ENCODE results near the gene PIPOX.

Gene PIPOX

GRCh38 chr17:29024316-29024952 is 18.5 kb upstream of the PIPOX start:
- H4K20me1 ChIP-seq (ENCODE audit: control insufficient read depth, insufficient read depth, low read depth, low read length) = no peaks in the 10 kb centered on the region

GRCh38 chr17:29031488-29031887 is 11.5 kb upstream of the PIPOX start:
- peaks cover 57% of the 10 kb centered on the region for H3K27me3 ChIP-seq (ENCODE audit: control insufficient read depth, low read length)
- H3K4me2 ChIP-seq (ENCODE audit: low read length) = no peak overlapping the region
- no peaks in the 10 kb centered on the region for H3K9me2 ChIP-seq (replicated peaks; ENCODE audit: control insufficient read depth, low read length)
- H4K20me1 ChIP-seq (ENCODE audit: control insufficient read depth, insufficient read depth, low read depth, low read length) = no peaks in the 10 kb centered on the region
- no peaks in the 10 kb centered on the region for H3K36me3 ChIP-seq (ENCODE audit: control insufficient read depth, low read length)
- no peak overlapping the region for H3K27ac ChIP-seq (ENCODE audit: low read depth, low read length)
- H3K4me1 ChIP-seq (ENCODE audit: control insufficient read depth, low read length) = no peaks in the 10 kb centered on the region
- peaks cover 22% of the 10 kb centered on the region for H3K9me3 ChIP-seq (ENCODE audit: control insufficient read depth, insufficient read depth, low read length)
- no peaks in the 10 kb centered on the region for H3K79me2 ChIP-seq (ENCODE audit: control insufficient read depth, low read length)
- no peak overlapping the region for H3K4me3 ChIP-seq (ENCODE audit: low read length)
- no peaks in the 10 kb centered on the region for H3F3A ChIP-seq (ENCODE audit: control insufficient read depth, insufficient read depth)
- no peak for TF ChIP-seq CTCF (IDR thresholded peaks at IDR 0.05; ENCODE audit: low read depth, low read length, poor library complexity, severe bottlenecking)
- TF ChIP-seq EZH2phosphoT487 (IDR thresholded peaks at IDR 0.05; ENCODE audit: borderline replicate concordance, low read length) = no peak

More at GRCh38 chr17:29024316-29024952, 18.5 kb upstream of the PIPOX start:
- peaks cover 28% of the 10 kb centered on the region for H3K27me3 ChIP-seq (ENCODE audit: control insufficient read depth, low read length)
- no peak overlapping the region for H3K4me3 ChIP-seq (ENCODE audit: low read length)
- H3K79me2 ChIP-seq (ENCODE audit: control insufficient read depth, low read length) = no peaks in the 10 kb centered on the region
- H3K4me1 ChIP-seq (ENCODE audit: control insufficient read depth, low read length) = peaks cover 9% of the 10 kb centered on the region
- no peaks in the 10 kb centered on the region for H3F3A ChIP-seq (ENCODE audit: control insufficient read depth, insufficient read depth)
- H3K36me3 ChIP-seq (ENCODE audit: control insufficient read depth, low read length) = no peaks in the 10 kb centered on the region
- H3K4me2 ChIP-seq (ENCODE audit: low read length) = no peak overlapping the region
- no peak overlapping the region for H3K27ac ChIP-seq (ENCODE audit: low read depth, low read length)
- no peaks in the 10 kb centered on the region for H3K9me3 ChIP-seq (ENCODE audit: control insufficient read depth, insufficient read depth, low read length)
- TF ChIP-seq EZH2phosphoT487 (IDR thresholded peaks at IDR 0.05; ENCODE audit: borderline replicate concordance, low read length) (no peak), CTCF (IDR thresholded peaks at IDR 0.05; ENCODE audit: low read depth, low read length, poor library complexity, severe bottlenecking) (no peak)
- no peaks in the 10 kb centered on the region for H3K9me2 ChIP-seq (replicated peaks; ENCODE audit: control insufficient read depth, low read length)

GRCh38 chr17:29032013-29032856 is 10.7 kb upstream of the PIPOX start:
- H3K9me2 ChIP-seq (replicated peaks; ENCODE audit: control insufficient read depth, low read length) = no peaks in the 10 kb centered on the region
- H3K4me3 ChIP-seq (ENCODE audit: low read length) = no peak overlapping the region
- TF ChIP-seq CTCF (IDR thresholded peaks at IDR 0.05; ENCODE audit: low read depth, low read length, poor library complexity, severe bottlenecking) = no peak
- TF ChIP-seq EZH2phosphoT487 (IDR thresholded peaks at IDR 0.05; ENCODE audit: borderline replicate concordance, low read length) = no peak
- H3K9me3 ChIP-seq (ENCODE audit: control insufficient read depth, insufficient read depth, low read length) = peaks cover 22% of the 10 kb centered on the region
- H3K4me1 ChIP-seq (ENCODE audit: control insufficient read depth, low read length) = no peaks in the 10 kb centered on the region
- H3F3A ChIP-seq (ENCODE audit: control insufficient read depth, insufficient read depth) = no peaks in the 10 kb centered on the region
- no peaks in the 10 kb centered on the region for H4K20me1 ChIP-seq (ENCODE audit: control insufficient read depth, insufficient read depth, low read depth, low read length)
- no peak overlapping the region for H3K4me2 ChIP-seq (ENCODE audit: low read length)
- no peaks in the 10 kb centered on the region for H3K79me2 ChIP-seq (ENCODE audit: control insufficient read depth, low read length)
- H3K27ac ChIP-seq (ENCODE audit: low read depth, low read length) = no peak overlapping the region
- H3K36me3 ChIP-seq (ENCODE audit: control insufficient read depth, low read length) = no peaks in the 10 kb centered on the region
- H3K27me3 ChIP-seq (ENCODE audit: control insufficient read depth, low read length) = peaks cover 63% of the 10 kb centered on the region

Data from DOHH2 (cell line).